ENCODE data around the gene ERRFI1.

ERRFI1 gene

GRCh38 chr1:8018492-8019228 lies 7.4 kb downstream of the ERRFI1 start:
- FAIRE-seq = no peak

GRCh38 chr1:8017495-8018197 lies 8.5 kb downstream of the ERRFI1 start:
- no peak for FAIRE-seq

GRCh38 chr1:8016895-8017241 lies 9.2 kb downstream of the ERRFI1 start:
- FAIRE-seq = no peak

GRCh38 chr1:8016210-8016894 lies 9.8 kb downstream of the ERRFI1 start:
- FAIRE-seq = no peak

- no peak for FAIRE-seq
These were observed 10.3 kb downstream of the ERRFI1 start for GRCh38 chr1:8015809-8016165.

GRCh38 chr1:8015036-8015808 lies 10.9 kb downstream of the ERRFI1 start:
- no peak for FAIRE-seq

- FAIRE-seq = no peak
These were observed 11.6 kb downstream of the ERRFI1 start for GRCh38 chr1:8014381-8014988.

- no peak for FAIRE-seq
These were observed 12.3 kb downstream of the ERRFI1 start for GRCh38 chr1:8013800-8014199.

GRCh38 chr1:8013399-8013798 lies 12.7 kb downstream of the ERRFI1 start:
- FAIRE-seq = no peak

GRCh38 chr1:8012955-8013354 lies 13.2 kb downstream of the ERRFI1 start:
- FAIRE-seq = no peak

- no peak for FAIRE-seq
These were observed 13.9 kb downstream of the ERRFI1 start for GRCh38 chr1:8011923-8012858.

- no peak for FAIRE-seq
These were observed 15.1 kb downstream of the ERRFI1 start for GRCh38 chr1:8011016-8011415.

GRCh38 chr1:8010080-8010664 lies 15.9 kb downstream of the ERRFI1 start:
- FAIRE-seq = no peak

GRCh38 chr1:8009043-8010002 lies 16.8 kb downstream of the ERRFI1 start:
- FAIRE-seq = no peak

- no peak for FAIRE-seq
These were observed 19.8 kb downstream of the ERRFI1 start for GRCh38 chr1:8006037-8006963.

- FAIRE-seq = no peak
These were observed 21.1 kb downstream of the ERRFI1 start for GRCh38 chr1:8004803-8005573.

- FAIRE-seq = no peak
These were observed 21.9 kb downstream of the ERRFI1 start for GRCh38 chr1:8004113-8004802.

Data from A204.1 (cell line).